Cardiac muscle cell (in vitro differentiated cells and primary cell): ENCODE results near the gene MBD3L2. TPM values are rescaled to one million over a fixed set of nuclear protein-coding genes. Genes with fewer than 3 reads are reported as not detected.
"Not testable (repeated sequence)": the region's sequence is repeated elsewhere in the genome, so short reads cannot be mapped to it uniquely, and the experiment has no call there.

Experiments
- DNase-seq, 2 donors: peaks; one replicate each; pipeline versions ENCODE4 v3.0.0 to v3.0.0-alpha.2; 2010 to 2017; ENCODE audit warnings: low read depth in 1 of 2, low spot score in 1 of 2
- H3K27ac ChIP-seq: fragments of 200-600 bp; sonication (generic); 2 replicates; pipeline ENCODE4 v1.5.1; 2016
- H3K27me3 ChIP-seq: fragments of 200-600 bp; sonication (generic); 2 replicates; pipeline ENCODE4 v1.6.0; 2016; ENCODE audit warnings: control low read depth
- H3K36me3 ChIP-seq: fragments of 200-600 bp; sonication (generic); 2 replicates; pipeline ENCODE4 v1.5.1; 2016; ENCODE audit warnings: control low read depth
- H3K4me1 ChIP-seq: fragments of 200-600 bp; sonication (generic); 2 replicates; pipeline ENCODE4 v1.8.1; 2017; ENCODE audit warnings: low read depth, mild to moderate bottlenecking, mixed run types
- H3K4me3 ChIP-seq: fragments of 200-600 bp; sonication (generic); 2 replicates; pipeline ENCODE4 v1.5.1; 2016; ENCODE audit warnings: mild to moderate bottlenecking
- H3K9me3 ChIP-seq: fragments of 200-600 bp; sonication (generic); 2 replicates; pipeline ENCODE4 v1.5.1; 2017; ENCODE audit warnings: low read depth, mild to moderate bottlenecking, control low read depth
- polyA plus RNA-seq: library from polyadenylated mRNA; unstranded; fragments of >200 nt; fragmentation: Nextera tagmentation; extraction: Ambion mirVana; gene quantifications from 2 replicates; pipeline ENCODE4 v1.2.1, GENCODE V29; 2016
- total RNA-seq: library from RNA; depleted of rRNA; stranded (reverse); fragments of >200 nt; gene quantifications from 2 replicates; pipeline ENCODE4 v1.2.3, GENCODE V29; 2016
- TF ChIP-seq, protein P1 (sequence below): IDR thresholded peaks from 2 replicates; pipeline ENCODE4 v1.5.1; 2012; ENCODE audit warnings: low read depth, mild to moderate bottlenecking, low read length

The MBD3L2 gene
- total RNA-seq = not detected in 2 replicates
- not detected in 2 replicates for polyA plus RNA-seq

DNA sequence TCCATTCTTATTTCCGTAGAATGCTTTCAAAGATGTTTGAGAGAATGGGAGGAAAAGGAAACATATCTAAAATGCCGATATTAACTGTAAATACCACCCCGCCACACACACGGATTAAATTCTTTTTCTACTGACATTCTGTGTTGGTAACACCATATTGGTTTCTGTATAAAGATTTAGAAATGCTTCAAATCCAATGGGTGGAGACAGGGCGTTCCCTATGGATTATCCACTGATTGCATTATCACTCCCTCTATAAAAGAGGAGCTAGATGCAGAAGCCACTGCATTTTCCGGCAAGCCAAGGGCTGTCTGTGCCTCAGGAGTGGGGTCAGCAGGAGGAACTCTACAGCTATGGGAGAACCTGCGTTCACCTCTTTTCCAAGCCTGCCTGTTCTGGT lies at the start of gene MBD3L2:
Gene MBD3L2 (plus strand): TSS at position 301 of the 400 bp plus-strand sequence. CDS start 53 bp downstream, at position 354.
- not testable (repeated sequence) for H3K27ac ChIP-seq, H3K36me3 ChIP-seq, H3K4me3 ChIP-seq, H3K9me3 ChIP-seq, H3K27me3 ChIP-seq, DNase-seq, H3K4me1 ChIP-seq

DNA sequence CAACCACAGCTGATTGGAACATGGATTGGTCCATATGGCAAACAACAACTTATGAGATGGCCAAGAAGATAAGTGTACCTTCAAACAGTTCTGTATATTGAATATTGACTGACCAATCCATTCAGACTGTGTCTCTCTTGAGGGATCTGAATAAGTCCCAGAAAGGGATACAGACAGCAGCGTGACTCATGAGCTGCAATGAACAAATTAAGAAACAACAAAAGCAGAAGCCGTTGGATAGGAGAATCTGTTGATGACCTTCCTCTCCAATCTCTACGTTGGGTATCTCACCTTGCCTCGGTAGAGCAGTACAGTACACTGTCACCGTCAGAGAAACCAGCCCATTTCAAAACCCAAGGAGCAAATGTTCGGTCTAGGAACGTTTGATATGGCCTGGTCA lies 49.2 kb upstream of the MBD3L2 start:
- Histone ChIP-seq H3K36me3 (no peaks in the 10 kb centered on the region), H3K27ac (no peak overlapping the region), H3K9me3 (no peaks in the 10 kb centered on the region), H3K4me1 (no peaks in the 10 kb centered on the region), H3K27me3 (no peaks in the 10 kb centered on the region), H3K4me3 (no peak overlapping the region)
- TF ChIP-seq, protein P1, sequence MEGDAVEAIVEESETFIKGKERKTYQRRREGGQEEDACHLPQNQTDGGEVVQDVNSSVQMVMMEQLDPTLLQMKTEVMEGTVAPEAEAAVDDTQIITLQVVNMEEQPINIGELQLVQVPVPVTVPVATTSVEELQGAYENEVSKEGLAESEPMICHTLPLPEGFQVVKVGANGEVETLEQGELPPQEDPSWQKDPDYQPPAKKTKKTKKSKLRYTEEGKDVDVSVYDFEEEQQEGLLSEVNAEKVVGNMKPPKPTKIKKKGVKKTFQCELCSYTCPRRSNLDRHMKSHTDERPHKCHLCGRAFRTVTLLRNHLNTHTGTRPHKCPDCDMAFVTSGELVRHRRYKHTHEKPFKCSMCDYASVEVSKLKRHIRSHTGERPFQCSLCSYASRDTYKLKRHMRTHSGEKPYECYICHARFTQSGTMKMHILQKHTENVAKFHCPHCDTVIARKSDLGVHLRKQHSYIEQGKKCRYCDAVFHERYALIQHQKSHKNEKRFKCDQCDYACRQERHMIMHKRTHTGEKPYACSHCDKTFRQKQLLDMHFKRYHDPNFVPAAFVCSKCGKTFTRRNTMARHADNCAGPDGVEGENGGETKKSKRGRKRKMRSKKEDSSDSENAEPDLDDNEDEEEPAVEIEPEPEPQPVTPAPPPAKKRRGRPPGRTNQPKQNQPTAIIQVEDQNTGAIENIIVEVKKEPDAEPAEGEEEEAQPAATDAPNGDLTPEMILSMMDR = no peak
- DNase-seq = no peak

DNA sequence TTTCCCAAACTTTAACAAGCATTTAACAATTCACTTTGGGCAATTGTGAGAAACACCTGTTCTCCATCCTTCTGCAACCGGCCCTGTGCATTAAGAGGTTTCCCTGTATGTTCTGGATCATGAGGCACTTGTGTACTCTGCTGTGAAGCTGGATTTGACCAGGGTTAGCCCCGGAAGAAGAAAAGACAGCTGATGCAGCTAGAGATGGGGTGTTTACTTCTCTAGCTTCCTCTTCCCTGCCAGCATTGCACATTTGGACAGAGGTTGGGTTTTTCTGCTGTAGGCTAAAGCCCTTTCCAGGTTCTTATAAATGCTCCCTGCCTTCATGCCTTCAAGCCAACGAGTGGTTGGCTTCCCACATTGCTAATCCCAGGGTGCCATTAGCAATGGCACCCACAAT lies 48.8 kb upstream of the MBD3L2 start:
- DNase-seq = no peak
- TF ChIP-seq, protein P1 = no peak
- Histone ChIP-seq H3K27me3 (no peaks in the 10 kb centered on the region), H3K27ac (no peak overlapping the region), H3K36me3 (no peaks in the 10 kb centered on the region), H3K4me1 (no peaks in the 10 kb centered on the region), H3K4me3 (no peak overlapping the region), H3K9me3 (no peaks in the 10 kb centered on the region)

GRCh38 chr19:7000816-7001215 lies 48.3 kb upstream of the MBD3L2 start:
- H3K4me1 ChIP-seq = no peaks in the 10 kb centered on the region
- H3K36me3 ChIP-seq = no peaks in the 10 kb centered on the region
- H3K27ac ChIP-seq = no peak overlapping the region
- TF ChIP-seq, protein P1 = no peak
- no peaks in the 10 kb centered on the region for H3K27me3 ChIP-seq
- DNase-seq = no peak
- H3K4me3 ChIP-seq = no peak overlapping the region
- H3K9me3 ChIP-seq = no peaks in the 10 kb centered on the region

DNA sequence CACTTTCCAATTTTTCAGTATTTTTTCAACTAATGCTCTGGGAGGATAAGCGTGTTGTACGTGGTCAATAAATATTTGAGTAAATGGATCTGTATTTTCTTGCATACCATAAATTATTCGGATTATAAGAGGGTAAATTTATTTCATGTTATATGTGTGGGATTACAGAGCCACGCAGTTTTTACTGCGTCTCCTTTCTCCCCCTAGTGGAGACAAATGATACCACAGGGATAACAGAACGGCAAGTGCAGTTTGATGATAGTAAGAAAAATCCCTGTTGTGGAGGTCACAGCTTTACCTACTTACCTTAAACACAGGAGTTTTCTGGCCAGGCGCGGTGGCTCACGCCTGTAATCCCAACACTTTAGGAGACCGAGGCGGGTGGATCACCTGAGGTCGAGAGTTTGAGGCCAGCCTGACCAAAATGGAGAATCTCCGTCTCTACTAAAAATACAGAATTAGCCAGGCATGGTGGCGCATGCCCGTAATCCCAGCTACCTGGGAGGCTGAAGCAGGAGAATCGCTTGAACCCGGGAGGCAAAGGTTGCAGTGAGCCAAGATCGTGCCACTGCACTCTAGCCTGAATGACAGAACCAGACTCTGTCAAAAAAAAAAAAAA lies 44.7 kb upstream of the MBD3L2 start:
- no peaks in the 10 kb centered on the region for H3K4me1 ChIP-seq
- TF ChIP-seq, protein P1 = peak; percentile 62
- H3K4me3 ChIP-seq = no peak overlapping the region
- peak; percentile 1 to 57 for DNase-seq
- no peak overlapping the region for H3K27ac ChIP-seq
- no peaks in the 10 kb centered on the region for H3K27me3 ChIP-seq
- H3K36me3 ChIP-seq = no peaks in the 10 kb centered on the region
- H3K9me3 ChIP-seq = no peaks in the 10 kb centered on the region

DNA sequence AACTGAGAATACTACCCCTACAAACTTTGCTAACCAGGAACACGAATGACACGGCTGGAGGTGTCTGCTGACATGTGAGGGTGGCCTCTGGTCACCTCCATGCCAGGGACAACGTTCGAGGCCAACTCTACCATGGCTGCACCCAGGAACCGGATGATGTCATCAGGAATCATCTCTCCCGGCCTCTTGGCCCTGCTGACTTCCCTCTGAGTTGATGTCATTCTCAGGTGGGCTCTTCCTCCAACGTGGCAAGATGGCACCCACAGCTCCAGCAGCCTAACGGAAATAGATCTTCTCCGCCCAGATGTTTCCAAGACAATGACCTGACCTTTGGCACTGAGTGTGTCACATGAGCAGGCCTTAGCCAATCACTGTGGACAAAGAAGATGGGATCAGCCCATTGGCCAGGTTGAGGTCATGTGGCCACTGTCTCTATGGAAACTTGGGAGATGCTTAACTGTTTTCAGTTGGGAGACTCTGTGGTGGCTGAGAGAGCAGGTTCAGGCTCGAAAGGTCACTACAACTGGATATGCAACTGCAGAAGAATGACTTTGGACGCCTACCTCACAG lies 42.9 kb upstream of the MBD3L2 start:
- Histone ChIP-seq H3K9me3 (no peaks in the 10 kb centered on the region), H3K4me3 (no peak overlapping the region), H3K27me3 (no peaks in the 10 kb centered on the region), H3K36me3 (no peaks in the 10 kb centered on the region), H3K27ac (no peak overlapping the region), H3K4me1 (no peaks in the 10 kb centered on the region)
- TF ChIP-seq, protein P1 = no peak
- DNase-seq = no peak
